HepG2 (cell line): ENCODE measurements around the gene LAG3. TPM values are rescaled to one million over a fixed set of nuclear protein-coding genes. Genes with fewer than 3 reads are reported as not detected.

Source experiments
- ATAC-seq: fragments of 200-7000 bp; cut with Tn5 transposase; 3 replicates; pipeline ENCODE4 v1.9.1; 2020; ENCODE audit warnings: mild to moderate bottlenecking, moderate library complexity
- BruUV-seq: library from RNA; stranded (reverse); fragments of 400-500 nt; replicated peaks from 2 replicates; lab custom pipeline; 2021; lab: Mats Ljungman, UMichigan
- CTCF ChIA-PET: fragments of 300-600 bp; formaldehyde crosslinking; extraction: SDS; loops from one replicate; lab custom pipeline; 2021; ENCODE audit warnings: low total read pairs, inconsistent platforms, low intra/inter-chr PET ratio; lab: Yijun Ruan, JAX
- POLR2A ChIA-PET: fragments of 350-600 bp; sonication (Branson Sonifier 250); formaldehyde crosslinking; loops from one replicate; lab custom pipeline; 2020; ENCODE audit warnings: antibody characterized with exemption, inconsistent platforms; lab: Yijun Ruan, JAX
- DNase-seq: peaks from one replicate; pipeline ENCODE4 v3.0.0-alpha.2; 2015; ENCODE audit warnings: low spot score
- FAIRE-seq: peaks from 3 replicates; lab custom pipeline; 2011; peaks lifted over from hg19 to GRCh38; lab: Jason Lieb, UNC
- H2AFZ ChIP-seq: one replicate; pipeline ENCODE4 v1.6.1; 2011; ENCODE audit warnings: low read length, inconsistent platforms
- H3K27ac ChIP-seq: fragments of 300-600 bp; 3 replicates; pipeline ENCODE4 v1.8.0; 2011; ENCODE audit warnings: mixed run types, mild to moderate bottlenecking, mixed read lengths, low read length, inconsistent platforms; ENCODE audit not compliant: insufficient read depth; ENCODE audit errors: extremely low read length
- H3K27me3 ChIP-seq, 2 experiments: fragments of 200-600 bp in 1 of 2; 2 replicates in 1 of 2; 3 replicates in 1 of 2; pipeline versions ENCODE4 v1.6.0 to v1.8.0; 2011; ENCODE audit warnings: low read length in 2 of 2, mild to moderate bottlenecking in 2 of 2, moderate library complexity in 2 of 2, inconsistent platforms in 1 of 2; ENCODE audit not compliant: insufficient read depth in 2 of 2, control insufficient read depth in 1 of 2
- H3K36me3 ChIP-seq, 2 experiments: fragments of 200-600 bp in 1 of 2; replicated peaks in 1 of 2; 2 replicates in 1 of 2; 3 replicates in 1 of 2; pipeline versions ENCODE4 v1.5.1 to v1.8.0; 2011; ENCODE audit warnings: low read length in 2 of 2, inconsistent platforms in 1 of 2; ENCODE audit not compliant: insufficient read depth in 2 of 2, control insufficient read depth in 1 of 2
- H3K4me1 ChIP-seq: 2 replicates; pipeline ENCODE4 v1.5.1; 2012; ENCODE audit warnings: low read length, inconsistent platforms; ENCODE audit not compliant: insufficient read depth
- H3K4me2 ChIP-seq: 2 replicates; pipeline ENCODE4 v1.6.0; 2011; ENCODE audit warnings: low read depth, low read length, inconsistent platforms
- H3K4me3 ChIP-seq, 3 experiments: fragments of 200-600 bp in 1 of 3; sonication (generic), shearing (Covaris generic) in 1 of 3; replicated peaks in 1 of 3; 2 replicates each; pipeline ENCODE4 v1.5.1; 2011 to 2016; ENCODE audit warnings: low read length in 3 of 3, inconsistent platforms in 2 of 3, low read depth in 2 of 3, mild to moderate bottlenecking in 2 of 3, control low read depth in 1 of 3, mixed read lengths in 1 of 3; ENCODE audit not compliant: insufficient read depth in 1 of 3
- H3K79me2 ChIP-seq: one replicate; pipeline ENCODE4 v1.6.1; 2011; ENCODE audit warnings: low read length, inconsistent platforms; ENCODE audit not compliant: insufficient read depth
- H3K9ac ChIP-seq: 2 replicates; pipeline ENCODE4 v1.6.0; 2011; ENCODE audit warnings: mild to moderate bottlenecking, low read depth, low read length, inconsistent platforms; ENCODE audit not compliant: insufficient read depth
- H3K9me3 ChIP-seq: 2 replicates; pipeline ENCODE4 v1.5.1; 2012; ENCODE audit warnings: mild to moderate bottlenecking, low read length
- H4K20me1 ChIP-seq: 2 replicates; pipeline ENCODE4 v1.6.0; 2011; ENCODE audit warnings: inconsistent platforms, mild to moderate bottlenecking, low read length, moderate library complexity; ENCODE audit not compliant: insufficient read depth
- GABPA ChIP-seq, 2 experiments: IDR thresholded peaks; 2 replicates each; pipeline ENCODE4 v1.6.1; 2011 to 2016; ENCODE audit warnings: low read depth in 2 of 2, low read length in 1 of 2, missing biosample characterization in 1 of 2, missing genetic modification characterization in 1 of 2
- GPN1 ChIP-seq: sonication (generic); formaldehyde crosslinking; IDR thresholded peaks from 2 replicates; pipeline ENCODE4 v1.5.1; 2020; ENCODE audit warnings: missing genetic modification reagents, borderline replicate concordance
- NFKB2 ChIP-seq: sonication (generic); formaldehyde crosslinking; IDR thresholded peaks from 2 replicates; pipeline ENCODE4 v1.4.0; 2020; ENCODE audit warnings: missing genetic modification reagents, borderline replicate concordance
- SIX1 ChIP-seq: sonication (generic); formaldehyde crosslinking; IDR thresholded peaks from 2 replicates; pipeline ENCODE4 v1.4.0; 2020; ENCODE audit warnings: missing genetic modification reagents, borderline replicate concordance
- SNAPC5 ChIP-seq: sonication (generic); formaldehyde crosslinking; IDR thresholded peaks from 2 replicates; pipeline ENCODE4 v1.8.1; 2023; ENCODE audit warnings: mild to moderate bottlenecking, missing genetic modification reagents, borderline replicate concordance
- SOX5 ChIP-seq: IDR thresholded peaks from 2 replicates; pipeline ENCODE4 v1.6.1; 2016; ENCODE audit warnings: borderline replicate concordance
- STAT5B ChIP-seq: sonication (generic); formaldehyde crosslinking; IDR thresholded peaks from 2 replicates; pipeline ENCODE4 v1.4.0; 2020; ENCODE audit warnings: missing genetic modification reagents
- TEAD3 ChIP-seq: optimal IDR thresholded peaks from 2 replicates; pipeline ENCODE3; 2016; ENCODE audit warnings: borderline replicate concordance
- WIZ ChIP-seq: sonication (generic); formaldehyde crosslinking; IDR thresholded peaks from 2 replicates; pipeline ENCODE4 v1.5.1; 2020; ENCODE audit warnings: mild to moderate bottlenecking, missing genetic modification reagents
- ZNF567 ChIP-seq: sonication (generic); formaldehyde crosslinking; IDR thresholded peaks from 2 replicates; pipeline ENCODE4 v1.8.1; 2023; ENCODE audit warnings: mild to moderate bottlenecking, missing genetic modification reagents, borderline replicate concordance
- ZNF570 ChIP-seq: sonication (generic); formaldehyde crosslinking; IDR thresholded peaks from 2 replicates; pipeline ENCODE4 v1.4.0; 2020; ENCODE audit warnings: mild to moderate bottlenecking, missing genetic modification reagents, borderline replicate concordance
- ZNF747 ChIP-seq: sonication (generic); formaldehyde crosslinking; IDR thresholded peaks from 2 replicates; pipeline ENCODE4 v1.8.1; 2023; ENCODE audit warnings: missing genetic modification reagents, mild to moderate bottlenecking, borderline replicate concordance
- ZNF776 ChIP-seq: sonication (generic); formaldehyde crosslinking; IDR thresholded peaks from 2 replicates; pipeline ENCODE4 v1.4.0; 2020; ENCODE audit warnings: mild to moderate bottlenecking, missing genetic modification reagents
- WGBS: methylation state at CpG from one replicate; pipeline ENCODE4 v1.1.6; 2017; ENCODE audit warnings: low lambda C conversion rate; 5-methylcytosine and 5-hydroxymethylcytosine counted together
- in situ Hi-C: cut with HindIII; loops from 2 replicates; pipeline ENCODE4 v1.10.0; 2017; ENCODE audit warnings: low pct_unique_long_range_greater_than_20kb; ENCODE audit not compliant: extremely low pct_ligation_motif_present
- intact Hi-C: fragments of 100-400 bp; cut with micrococcal nuclease; formaldehyde crosslinking; loops from one replicate; pipeline ENCODE4 v1.10.0; 2022; ENCODE audit not compliant: unreplicated experiment
- polyA plus RNA-seq, 8 experiments: library from polyadenylated mRNA; depleted of rRNA in 3 of 8; stranded (reverse) in 7 of 8; unstranded in 1 of 8; fragments of >200 nt; fragmentation: Illumina TruSeq in 4 of 8; extraction: Trizol in 4 of 8; gene quantifications; 2 replicates each; pipeline versions ENCODE4 v1.2.1 to v1.2.3, GENCODE V29; 2011 to 2016; ENCODE audit warnings: low read depth in 4 of 8, missing spikeins in 1 of 8, mixed read lengths in 1 of 8; ENCODE audit not compliant: insufficient read depth in 1 of 8
- total RNA-seq, 5 experiments: library from RNA; depleted of rRNA; stranded (reverse); fragments of >200 nt; fragmentation: Illumina TruSeq; extraction: Trizol; gene quantifications; 2 replicates each; pipeline ENCODE4 v1.2.3, GENCODE V29; 2016; ENCODE audit warnings: low read depth in 1 of 5
- TF ChIP-seq, protein P1 (sequence below): sonication (generic); formaldehyde crosslinking; IDR thresholded peaks from 2 replicates; pipeline ENCODE4 v1.5.0; 2020; ENCODE audit warnings: missing genetic modification reagents, mild to moderate bottlenecking, borderline replicate concordance
- TF ChIP-seq, protein P2 (sequence below): sonication (generic); formaldehyde crosslinking; IDR thresholded peaks from 2 replicates; pipeline ENCODE4 v1.4.0; 2020; ENCODE audit warnings: missing genetic modification reagents

The LAG3 gene
- total and polyA plus RNA-seq, 2 of the 13 experiments (the other 11 are each of a cell fraction or from before 2014, with no cell fraction given): 0.11 to 0.26 TPM

DNA sequence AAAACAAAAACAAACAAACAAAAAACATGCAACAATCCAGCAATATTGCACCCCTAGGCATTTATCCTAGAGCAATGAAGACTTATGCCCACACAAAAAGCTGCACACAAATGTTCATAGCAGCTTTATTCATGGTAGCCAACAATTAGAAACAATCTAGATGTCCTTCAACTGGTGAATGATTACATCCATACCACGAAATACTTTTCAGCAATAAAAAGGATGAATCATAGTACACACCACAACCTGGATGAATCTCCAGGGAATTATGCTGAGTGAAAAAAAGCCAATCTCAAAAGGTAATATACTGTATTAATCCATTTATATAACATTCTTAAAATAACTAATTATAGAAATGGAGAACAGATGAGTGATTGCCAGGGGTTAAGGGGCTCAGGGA lies 34.9 kb downstream of the LAG3 start:
- H3K4me3 ChIP-seq: no peak overlapping the region
- in situ Hi-C loops (no loop called here), intact Hi-C loops (no loop called here)
- peaks cover 0 to 4% of the 10 kb centered on the region in 2 experiments; a peak in 1 of 5 replicates for H3K27me3 ChIP-seq
- no TSS peak for BruUV-seq
- ATAC-seq: no peak
- no peaks in the 10 kb centered on the region for H3K9me3 ChIP-seq
- no peak for DNase-seq
- H3K36me3 ChIP-seq: no peaks in the 10 kb centered on the region
- no peaks in the 10 kb centered on the region for H4K20me1 ChIP-seq
- no peak for TF ChIP-seq ZNF776 (CRISPR knock-in tag)
- H3K9ac ChIP-seq: no peak overlapping the region
- no peak overlapping the region for H3K4me2 ChIP-seq
- no peak overlapping the region for H3K27ac ChIP-seq
- H2AFZ ChIP-seq: no peak overlapping the region
- ChIA-PET POLR2A (no interaction called here), CTCF (no interaction called here)
- no peak for FAIRE-seq
- H3K4me1 ChIP-seq: peaks cover 8% of the 10 kb centered on the region; the same call in 1 of the 2 replicates
- no peaks in the 10 kb centered on the region for H3K79me2 ChIP-seq
- 22% methylated on average over 1 of the region's 1 CpG for WGBS

DNA sequence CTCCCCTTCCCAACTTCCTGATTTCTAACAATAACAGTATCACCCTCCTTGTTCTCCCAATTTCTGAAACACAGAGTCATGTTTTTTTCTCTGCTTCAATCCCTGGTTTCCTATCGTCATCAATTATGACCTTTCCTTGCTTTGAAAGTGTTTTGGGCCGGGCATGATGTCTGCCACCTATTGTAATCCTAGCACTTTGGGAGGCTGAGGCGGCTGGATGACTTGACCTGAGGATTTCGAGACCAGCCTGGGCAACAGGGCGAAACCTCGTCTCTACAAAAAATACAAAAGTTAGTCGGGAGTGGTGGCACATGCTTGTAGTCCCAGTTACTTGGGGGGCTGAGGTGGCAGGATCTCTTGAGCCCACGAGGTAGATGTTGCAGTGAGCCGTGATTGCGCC lies 36.7 kb downstream of the LAG3 start:
- ChIA-PET CTCF (no interaction called here), POLR2A (no interaction called here)
- Histone ChIP-seq H3K27me3 (0 out of 5 replicates have a peak, but pooled peaks cover 0 to 4% of the 10 kb centered on the region in 2 experiments), H3K79me2 (no peaks in the 10 kb centered on the region), H3K4me2 (no peak overlapping the region), H3K27ac (no peak overlapping the region), H3K4me3 (no peak overlapping the region), H3K4me1 (peaks cover 8% of the 10 kb centered on the region; the same call in 1 of the 2 replicates), H3K9me3 (no peaks in the 10 kb centered on the region), H3K36me3 (no peaks in the 10 kb centered on the region), H4K20me1 (no peaks in the 10 kb centered on the region), H2AFZ (no peak overlapping the region), H3K9ac (no peak overlapping the region)
- 67% methylated on average over 10 of the region's 10 CpGs for WGBS
- in situ Hi-C loops: no loop called here
- DNase-seq: no peak
- no peak for ATAC-seq
- TF ChIP-seq SIX1 (CRISPR knock-in tag) (no peak), STAT5B (CRISPR knock-in tag) (no peak), ZNF567 (CRISPR knock-in tag) (no peak), NFKB2 (CRISPR knock-in tag) (no peak), TEAD3 (CRISPR knock-in tag) (no peak), GPN1 (CRISPR knock-in tag) (no peak), ZNF747 (CRISPR knock-in tag) (no peak), WIZ (CRISPR knock-in tag) (no peak), SOX5 (CRISPR knock-in tag) (no peak), SNAPC5 (CRISPR knock-in tag) (no peak), ZNF570 (no peak), GABPA (IDR thresholded peaks at IDR 0.05; ENCODE audit: low read depth, low read length) (no peak), GABPA (CRISPR knock-in tag; IDR thresholded peaks at IDR 0.05; ENCODE audit: low read depth) (no peak)
- TF ChIP-seq, protein P1, sequence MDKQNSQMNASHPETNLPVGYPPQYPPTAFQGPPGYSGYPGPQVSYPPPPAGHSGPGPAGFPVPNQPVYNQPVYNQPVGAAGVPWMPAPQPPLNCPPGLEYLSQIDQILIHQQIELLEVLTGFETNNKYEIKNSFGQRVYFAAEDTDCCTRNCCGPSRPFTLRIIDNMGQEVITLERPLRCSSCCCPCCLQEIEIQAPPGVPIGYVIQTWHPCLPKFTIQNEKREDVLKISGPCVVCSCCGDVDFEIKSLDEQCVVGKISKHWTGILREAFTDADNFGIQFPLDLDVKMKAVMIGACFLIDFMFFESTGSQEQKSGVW: no peak
- TF ChIP-seq, protein P2, sequence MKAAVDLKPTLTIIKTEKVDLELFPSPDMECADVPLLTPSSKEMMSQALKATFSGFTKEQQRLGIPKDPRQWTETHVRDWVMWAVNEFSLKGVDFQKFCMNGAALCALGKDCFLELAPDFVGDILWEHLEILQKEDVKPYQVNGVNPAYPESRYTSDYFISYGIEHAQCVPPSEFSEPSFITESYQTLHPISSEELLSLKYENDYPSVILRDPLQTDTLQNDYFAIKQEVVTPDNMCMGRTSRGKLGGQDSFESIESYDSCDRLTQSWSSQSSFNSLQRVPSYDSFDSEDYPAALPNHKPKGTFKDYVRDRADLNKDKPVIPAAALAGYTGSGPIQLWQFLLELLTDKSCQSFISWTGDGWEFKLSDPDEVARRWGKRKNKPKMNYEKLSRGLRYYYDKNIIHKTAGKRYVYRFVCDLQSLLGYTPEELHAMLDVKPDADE: no peak
- intact Hi-C loops: no loop called here
- no TSS peak for BruUV-seq
- FAIRE-seq: no peak
